Fibroblast of mammary gland (primary cell): ENCODE results near the gene UNC13A.
"Not testable (repeated sequence)": the region's sequence is repeated elsewhere in the genome, so short reads cannot be mapped to it uniquely, and the experiment has no call there.

Source experiments
- DNase-seq: peaks from one replicate; pipeline ENCODE4 v3.0.0-alpha.2; 2010; ENCODE audit warnings: low read depth
- H3K4me3 ChIP-seq: 2 replicates; pipeline ENCODE4 v1.5.1; 2011; ENCODE audit warnings: low read depth, mild to moderate bottlenecking, low read length, moderate library complexity; ENCODE audit not compliant: control insufficient read depth
- CTCF ChIP-seq: conservative IDR thresholded peaks from 2 replicates; pipeline ENCODE4 v1.5.1; 2011; ENCODE audit warnings: low read depth, low read length, inconsistent platforms; ENCODE audit not compliant: control insufficient read depth, insufficient read depth

The UNC13A gene

GRCh38 chr19:17602872-17603510 lies 85.2 kb downstream of the UNC13A start:
- DNase-seq, result no peak
- no peak for TF ChIP-seq CTCF
- no peak overlapping the region for H3K4me3 ChIP-seq

GRCh38 chr19:17602217-17602616 lies 85.9 kb downstream of the UNC13A start:
- no peak overlapping the region for H3K4me3 ChIP-seq
- TF ChIP-seq CTCF, result no peak
- DNase-seq, result no peak

GRCh38 chr19:17601683-17602082 lies 86.5 kb downstream of the UNC13A start:
- DNase-seq, result no peak
- H3K4me3 ChIP-seq, result no peak overlapping the region
- TF ChIP-seq CTCF, result no peak

- H3K4me3 ChIP-seq, result no peak overlapping the region
- no peak for DNase-seq
- TF ChIP-seq CTCF, result no peak
These were observed 88.4 kb downstream of the UNC13A start for GRCh38 chr19:17599780-17600179.

- DNase-seq, result no peak
These were observed 89.2 kb downstream of the UNC13A start for GRCh38 chr19:17598953-17599352.

GRCh38 chr19:17598063-17598462 lies 90.1 kb downstream of the UNC13A start:
- not testable (repeated sequence) for H3K4me3 ChIP-seq, DNase-seq

More at GRCh38 chr19:17598953-17599352, 89.2 kb downstream of the UNC13A start:
- no peak overlapping the region for H3K4me3 ChIP-seq
- no peak for TF ChIP-seq CTCF

- not testable (repeated sequence) for H3K4me3 ChIP-seq, DNase-seq
These were observed 93.9 kb downstream of the UNC13A start for GRCh38 chr19:17594296-17594695.

- no peak for TF ChIP-seq CTCF
- no peak overlapping the region for H3K4me3 ChIP-seq
- no peak for DNase-seq
These were observed 97.3 kb downstream of the UNC13A start for GRCh38 chr19:17590866-17591265.

GRCh38 chr19:17585395-17585794 lies 102.8 kb downstream of the UNC13A start:
- DNase-seq, H3K4me3 ChIP-seq: not testable (repeated sequence)
